ENCODE results near the gene ZNF615.
"Not testable (repeated sequence)": the region's sequence is repeated elsewhere in the genome, so short reads cannot be mapped to it uniquely, and the experiment has no call there.

The ZNF615 gene

DNA sequence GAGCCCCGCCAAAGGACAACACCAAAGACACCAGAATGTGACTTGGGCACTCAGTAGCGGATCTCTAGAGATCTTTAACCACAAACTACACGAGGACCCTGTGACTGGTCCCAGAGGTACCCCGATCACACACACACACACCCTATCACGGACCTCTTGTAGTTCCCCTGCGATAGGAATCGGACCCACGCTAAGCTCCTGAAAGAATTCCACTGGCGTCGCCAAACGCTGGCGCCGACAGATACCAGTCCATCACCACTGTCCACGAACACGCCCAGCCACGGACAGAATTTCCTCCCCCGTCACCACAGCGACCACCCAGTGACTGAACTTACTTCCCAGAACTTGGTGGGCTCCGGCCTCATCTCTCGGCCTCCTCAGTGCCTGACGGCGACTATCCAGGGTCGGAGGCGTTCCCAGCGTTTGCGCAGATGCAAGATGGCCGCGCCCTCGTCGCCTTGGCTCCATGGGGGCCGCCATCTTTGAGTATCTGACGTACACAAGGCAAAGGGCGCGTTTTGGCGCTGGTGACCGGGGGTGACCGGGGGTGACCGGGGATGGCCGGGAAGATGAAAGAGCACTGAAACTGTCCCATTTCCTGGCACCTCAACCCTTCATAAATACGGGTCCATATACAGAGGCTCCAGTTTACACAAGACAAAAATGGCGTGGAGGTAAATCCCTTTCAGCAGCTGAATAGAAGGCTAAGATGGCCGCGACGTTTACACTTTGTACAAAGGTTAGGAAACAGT is at the start of gene ZNF615:
ZNF615 (minus strand) TSS at position 406 of the 752 bp plus-strand sequence. CDS start 4,500 bp downstream, outside the sequence.
- in situ Hi-C loops (cut with MboI; ENCODE audit: low sequenced_read_pairs) = no loop called here

DNA sequence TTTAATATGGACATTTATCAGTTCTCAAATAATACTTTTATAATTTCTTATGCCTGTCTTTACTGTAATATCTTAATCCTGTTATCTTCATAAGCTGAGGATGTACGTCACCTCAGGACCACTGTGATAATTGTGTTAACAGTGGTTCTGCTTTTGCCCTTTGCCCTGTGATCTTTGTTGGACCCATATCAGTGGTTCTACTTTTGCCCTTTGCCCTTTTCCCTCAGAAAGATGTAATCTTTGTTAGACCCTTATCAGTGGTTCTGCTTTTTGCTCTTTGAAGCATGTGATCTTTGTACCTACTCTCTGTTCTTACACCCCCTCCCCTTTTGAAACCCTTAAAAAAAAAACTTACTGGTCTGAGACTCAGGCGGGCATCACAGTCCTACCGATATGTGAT is 48.5 kb upstream of the ZNF615 start:
- in situ Hi-C loops (cut with MboI; ENCODE audit: low sequenced_read_pairs) = not testable (repeated sequence)

GRCh38 chr19:52051736-52052135 is 43.7 kb upstream of the ZNF615 start:
- in situ Hi-C loops (cut with MboI; ENCODE audit: low sequenced_read_pairs) = not testable (repeated sequence)

GRCh38 chr19:52048555-52049501 is 40.8 kb upstream of the ZNF615 start, which contains the start of gene ZNF432:
TSS of gene ZNF432 (minus strand) at chr19:52048838. CDS start at chr19:52046868, 1,970 bp downstream.
- in situ Hi-C loops (cut with MboI; ENCODE audit: low sequenced_read_pairs) = no loop called here

- in situ Hi-C loops (cut with MboI; ENCODE audit: low sequenced_read_pairs) = no loop called here
Measured at GRCh38 chr19:52039169-52039568, 31.2 kb upstream of the ZNF615 start.

DNA sequence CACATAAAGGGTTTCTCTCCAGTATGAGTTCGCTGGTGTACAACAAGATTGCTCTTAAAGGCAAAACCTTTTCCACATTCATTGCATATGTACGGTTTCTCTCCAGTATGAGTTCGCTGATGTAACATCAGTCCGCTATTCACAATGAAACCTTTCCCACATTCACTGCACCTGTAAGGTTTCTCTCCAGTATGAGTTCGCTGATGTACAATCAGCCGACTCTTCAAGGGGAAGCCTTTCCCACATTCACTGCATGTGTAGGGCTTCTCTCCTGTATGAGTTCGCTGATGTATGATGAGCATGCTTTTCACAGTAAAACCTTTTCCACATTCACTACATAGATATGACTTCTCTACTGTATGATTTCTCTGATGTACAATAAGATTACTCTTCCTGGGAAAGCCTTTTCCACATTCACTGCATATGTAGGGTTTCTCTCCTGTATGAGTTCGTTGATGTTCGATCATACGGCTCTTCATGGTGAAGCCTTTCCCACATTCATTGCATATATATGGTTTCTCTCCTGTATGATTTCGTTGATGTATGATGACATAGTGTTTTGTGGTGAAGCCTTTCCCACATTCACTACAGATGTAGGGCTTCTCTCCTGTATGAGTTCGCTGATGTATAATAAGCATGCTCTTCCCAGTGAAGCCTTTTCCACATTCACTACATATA is 26.2 kb upstream of the ZNF615 start:
- in situ Hi-C loops (cut with MboI; ENCODE audit: low sequenced_read_pairs) = no loop called here

GRCh38 chr19:52028780-52029123 is 20.7 kb upstream of the ZNF615 start:
- in situ Hi-C loops (cut with MboI; ENCODE audit: low sequenced_read_pairs) = no loop called here

- in situ Hi-C loops (cut with MboI; ENCODE audit: low sequenced_read_pairs) = no loop called here
Measured at GRCh38 chr19:52028027-52028779, 20.2 kb upstream of the ZNF615 start, which contains the start of gene ZNF614. TSS of gene ZNF614 (minus strand) at chr19:52028379. CDS start at chr19:52025745, 2,634 bp downstream.

- in situ Hi-C loops (cut with MboI; ENCODE audit: low sequenced_read_pairs) = not testable (repeated sequence)
Measured at GRCh38 chr19:52026255-52026990, 18.4 kb upstream of the ZNF615 start.

DNA sequence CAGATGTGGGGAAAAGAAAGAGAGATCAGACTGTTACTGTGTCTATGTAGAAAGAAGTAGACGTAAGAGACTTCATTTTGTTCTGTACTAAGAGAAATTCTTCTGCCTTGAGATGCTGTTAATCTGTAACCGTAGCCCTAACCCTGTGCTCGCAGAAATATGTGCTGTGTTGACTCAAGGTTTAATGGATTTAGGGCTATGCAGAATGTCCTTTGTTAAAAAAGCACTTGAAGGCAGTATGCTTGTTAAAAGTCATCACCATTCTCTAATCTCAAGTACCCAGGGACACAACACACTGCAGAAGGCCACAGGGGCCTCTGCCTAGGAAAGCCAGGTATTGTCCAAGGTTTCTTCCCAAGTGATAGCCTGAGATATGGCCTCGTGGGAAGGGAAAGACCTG is 16.5 kb upstream of the ZNF615 start:
- in situ Hi-C loops (cut with MboI; ENCODE audit: low sequenced_read_pairs) = not testable (repeated sequence)

DNA sequence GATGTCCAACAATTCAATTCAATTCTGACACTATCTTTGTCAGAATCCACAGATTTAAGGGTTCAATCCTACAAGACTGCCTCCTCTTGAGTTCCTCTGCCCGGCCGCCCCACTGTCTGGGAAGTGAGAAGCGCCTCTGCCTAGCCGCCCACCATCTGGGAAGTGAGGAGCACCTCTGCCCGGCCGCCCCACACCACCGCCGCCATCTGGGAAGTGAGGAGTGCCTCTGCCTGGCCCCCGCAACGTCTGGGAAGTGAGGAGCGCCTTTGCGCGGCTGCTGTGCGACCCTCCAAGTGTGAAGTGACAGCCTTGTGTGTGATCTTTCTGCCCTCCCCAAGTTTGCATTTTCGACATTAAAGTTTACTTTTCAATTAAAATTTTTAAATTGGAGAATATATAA is 14.2 kb upstream of the ZNF615 start:
- in situ Hi-C loops (cut with MboI; ENCODE audit: low sequenced_read_pairs) = no loop called here

DNA sequence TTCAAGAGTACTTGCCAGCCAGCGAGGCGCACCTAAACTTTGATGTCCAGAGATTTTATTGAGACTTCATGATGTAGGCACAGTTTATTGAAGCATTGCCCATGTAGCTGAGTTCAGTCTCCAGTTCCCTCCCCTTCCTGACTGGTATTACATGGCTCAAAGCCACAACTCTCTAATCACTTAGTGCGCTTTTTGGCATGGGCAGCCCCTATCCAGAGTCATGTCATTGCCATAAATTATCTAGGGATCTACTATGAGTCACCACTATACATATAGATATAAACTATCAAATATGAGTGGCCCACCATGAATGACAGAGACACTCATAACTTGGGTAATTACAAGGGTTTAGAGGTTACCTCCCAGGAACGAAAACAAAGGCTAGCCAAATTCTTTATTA is 12.5 kb upstream of the ZNF615 start:
- in situ Hi-C loops (cut with MboI; ENCODE audit: low sequenced_read_pairs) = no loop called here

GRCh38 chr19:52010674-52011073 is 2.7 kb upstream of the ZNF615 start:
- in situ Hi-C loops (cut with MboI; ENCODE audit: low sequenced_read_pairs) = no loop called here

- in situ Hi-C loops (cut with MboI; ENCODE audit: low sequenced_read_pairs) = no loop called here
Measured at GRCh38 chr19:52007451-52007805, 583 bp downstream of the ZNF615 start.

- in situ Hi-C loops (cut with MboI; ENCODE audit: low sequenced_read_pairs) = no loop called here
Measured at GRCh38 chr19:51994048-51994644, 13.9 kb downstream of the ZNF615 start.

DNA sequence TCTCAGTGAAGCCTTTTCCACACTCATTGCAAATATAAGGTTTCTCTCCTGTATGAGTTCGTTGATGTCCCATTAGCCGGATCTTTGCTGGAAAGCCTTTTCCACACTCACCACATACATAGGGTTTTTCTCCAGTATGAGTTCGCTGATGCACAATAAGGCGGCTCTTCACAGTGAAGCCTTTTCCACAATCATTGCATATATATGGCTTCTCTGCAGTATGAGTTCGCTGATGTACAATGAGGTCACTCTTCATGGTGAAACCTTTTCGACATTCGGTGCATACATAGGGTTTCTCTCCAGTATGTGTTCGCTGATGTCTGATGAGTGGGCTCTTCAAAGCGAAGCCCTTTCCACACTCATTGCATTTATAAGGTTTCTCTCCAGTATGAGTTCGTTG is 14.6 kb downstream of the ZNF615 start:
- in situ Hi-C loops (cut with MboI; ENCODE audit: low sequenced_read_pairs) = no loop called here

DNA sequence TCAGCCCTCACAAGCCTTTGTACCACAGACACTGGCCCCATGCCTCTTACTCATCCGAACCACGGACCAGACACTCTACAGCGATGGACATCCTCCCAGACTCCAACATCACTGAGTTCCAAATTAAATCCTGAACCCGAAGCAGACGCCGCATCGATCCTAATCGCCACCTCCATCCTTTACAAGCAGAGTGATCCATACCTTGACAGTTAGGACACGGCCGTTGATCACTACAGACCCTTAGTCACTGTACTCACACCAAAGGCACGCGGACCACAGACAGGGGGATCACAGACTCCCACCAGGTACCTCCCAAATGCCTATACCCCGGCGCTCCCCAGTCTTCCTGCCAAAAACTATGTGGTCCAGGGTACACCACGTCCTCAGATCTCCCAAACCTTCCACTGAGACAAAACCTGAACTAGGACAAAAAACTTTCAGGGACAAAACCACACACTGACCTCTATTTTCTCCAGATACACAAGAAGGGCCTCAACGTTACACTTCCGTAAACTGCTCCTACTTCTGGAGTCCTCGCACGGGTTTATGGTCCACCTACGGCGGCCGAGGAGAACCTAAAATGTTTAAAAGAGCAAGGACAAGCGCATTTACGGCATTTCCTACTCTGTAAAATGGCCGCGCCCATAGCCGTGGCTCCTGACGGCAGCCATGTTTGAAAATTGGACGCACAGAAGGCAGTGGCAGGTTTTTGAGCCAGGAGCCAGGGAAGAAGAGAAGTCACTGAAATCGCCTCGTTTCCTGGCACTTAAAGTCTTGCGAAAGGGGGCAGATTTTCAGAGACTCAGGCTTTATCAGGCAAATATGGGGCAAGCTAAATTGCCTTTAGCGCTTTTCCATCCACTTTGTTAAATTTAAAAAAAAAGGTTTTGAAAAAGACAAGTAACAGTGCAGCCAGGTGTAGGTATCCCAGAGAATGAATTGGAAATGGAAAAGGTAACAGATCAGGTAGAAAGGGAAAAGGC is 21.4 kb downstream of the ZNF615 start, which contains the start of gene ZNF350:
ZNF350 (minus strand) TSS at position 532 of the 983 bp plus-strand sequence. CDS start 12,480 bp downstream, outside the sequence.
- in situ Hi-C loops (cut with MboI; ENCODE audit: low sequenced_read_pairs) = no loop called here

DNA sequence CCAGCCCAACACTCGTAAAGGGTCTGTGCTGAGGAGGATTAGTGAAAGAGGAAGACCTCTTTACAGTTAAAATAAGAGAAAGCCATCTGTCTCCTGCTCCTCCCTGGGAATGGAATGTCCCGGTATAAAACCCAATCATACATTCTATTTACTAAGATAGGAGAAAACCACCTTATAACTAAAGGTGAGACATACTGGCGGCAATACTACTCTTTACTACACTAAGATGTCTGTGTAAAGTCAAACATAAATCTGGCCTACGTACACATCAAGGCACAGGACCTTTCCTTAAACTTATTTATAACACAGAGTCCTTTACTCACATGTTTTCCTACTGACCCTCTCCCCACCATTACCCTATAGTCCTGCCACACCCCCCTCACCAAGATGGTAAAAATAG is 24.6 kb downstream of the ZNF615 start:
- in situ Hi-C loops (cut with MboI; ENCODE audit: low sequenced_read_pairs) = no loop called here

Data from HL-60/S4 treated with phorbol 12-myristate 13-acetate at 8.2 ng/mL for 4 days and 3 days (cell line).